ENCODE data around the gene PADI2.

Gene PADI2

GRCh38 chr1:17071794-17072193 lies 47.5 kb downstream of the PADI2 start:
- Histone ChIP-seq H4K20me1 (ENCODE audit: insufficient read depth, low read length) (no peaks in the 10 kb centered on the region), H3K27me3 (ENCODE audit: insufficient read depth, low read length) (no peaks in the 10 kb centered on the region), H3K27ac (ENCODE audit: low read depth, low read length, poor library complexity, severe bottlenecking) (no peak overlapping the region), H3K79me2 (ENCODE audit: insufficient read depth, low read length) (no peaks in the 10 kb centered on the region), H3K9me3 (ENCODE audit: low read length) (peaks cover 3% of the 10 kb centered on the region; the same call in 1 of the 2 replicates), H2AFZ (ENCODE audit: low read length) (no peak overlapping the region), H3K9ac (ENCODE audit: low read length) (no peak overlapping the region), H3K36me3 (ENCODE audit: insufficient read depth, low read length) (no peaks in the 10 kb centered on the region; the same call in 1 of the 2 replicates), H3K4me2 (ENCODE audit: low read length) (no peak overlapping the region), H3K9me2 (ENCODE audit: low read depth, low read length) (no peaks in the 10 kb centered on the region), H3F3A (ENCODE audit: insufficient read depth, low read length) (no peaks in the 10 kb centered on the region), H3K4me1 (ENCODE audit: insufficient read depth, low read length, severe bottlenecking) (no peaks in the 10 kb centered on the region), H3K4me3 (ENCODE audit: low read depth, low read length, poor library complexity, severe bottlenecking) (no peak overlapping the region)
- TF ChIP-seq CTCF (IDR thresholded peaks at IDR 0.05; ENCODE audit: low read length) (no peak), EZH2 (IDR thresholded peaks at IDR 0.05; ENCODE audit: borderline replicate concordance, low read length) (no peak)

DNA sequence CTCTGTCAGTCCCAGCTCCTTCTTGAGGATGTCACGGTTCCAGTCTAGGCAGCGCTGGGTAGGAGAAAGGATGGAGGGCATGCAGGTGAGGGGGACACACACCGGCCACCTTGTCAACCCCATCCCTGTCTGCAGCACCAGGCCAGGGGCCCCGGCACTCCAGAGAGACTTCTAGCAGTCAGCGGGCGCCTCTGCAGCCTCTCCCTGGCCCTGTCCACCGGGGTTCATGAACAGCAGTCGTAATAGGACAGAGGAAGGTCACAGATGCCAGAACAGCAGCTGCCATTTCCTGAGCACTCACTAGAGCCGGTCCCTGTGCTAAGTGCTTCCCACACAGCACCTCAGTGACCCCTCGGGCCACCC lies 49.1 kb downstream of the PADI2 start:
- H4K20me1 ChIP-seq (ENCODE audit: insufficient read depth, low read length), result no peaks in the 10 kb centered on the region
- no peaks in the 10 kb centered on the region for H3K9me2 ChIP-seq (ENCODE audit: low read depth, low read length)
- H3K27me3 ChIP-seq (ENCODE audit: insufficient read depth, low read length), result no peaks in the 10 kb centered on the region
- no peaks in the 10 kb centered on the region; the same call in 1 of the 2 replicates for H3K36me3 ChIP-seq (ENCODE audit: insufficient read depth, low read length)
- H3K79me2 ChIP-seq (ENCODE audit: insufficient read depth, low read length), result no peaks in the 10 kb centered on the region
- no peak overlapping the region for H3K4me3 ChIP-seq (ENCODE audit: low read depth, low read length, poor library complexity, severe bottlenecking)
- H3K4me1 ChIP-seq (ENCODE audit: insufficient read depth, low read length, severe bottlenecking), result no peaks in the 10 kb centered on the region
- peaks cover 5% of the 10 kb centered on the region; the same call in 1 of the 2 replicates for H3K9me3 ChIP-seq (ENCODE audit: low read length)
- no peak overlapping the region for H3K4me2 ChIP-seq (ENCODE audit: low read length)
- no peaks in the 10 kb centered on the region for H3F3A ChIP-seq (ENCODE audit: insufficient read depth, low read length)
- no peak overlapping the region for H3K9ac ChIP-seq (ENCODE audit: low read length)
- no peak overlapping the region for H3K27ac ChIP-seq (ENCODE audit: low read depth, low read length, poor library complexity, severe bottlenecking)
- no peak overlapping the region for H2AFZ ChIP-seq (ENCODE audit: low read length)
- TF ChIP-seq EZH2 (IDR thresholded peaks at IDR 0.05; ENCODE audit: borderline replicate concordance, low read length) (no peak), CTCF (IDR thresholded peaks at IDR 0.05; ENCODE audit: low read length) (no peak)

DNA sequence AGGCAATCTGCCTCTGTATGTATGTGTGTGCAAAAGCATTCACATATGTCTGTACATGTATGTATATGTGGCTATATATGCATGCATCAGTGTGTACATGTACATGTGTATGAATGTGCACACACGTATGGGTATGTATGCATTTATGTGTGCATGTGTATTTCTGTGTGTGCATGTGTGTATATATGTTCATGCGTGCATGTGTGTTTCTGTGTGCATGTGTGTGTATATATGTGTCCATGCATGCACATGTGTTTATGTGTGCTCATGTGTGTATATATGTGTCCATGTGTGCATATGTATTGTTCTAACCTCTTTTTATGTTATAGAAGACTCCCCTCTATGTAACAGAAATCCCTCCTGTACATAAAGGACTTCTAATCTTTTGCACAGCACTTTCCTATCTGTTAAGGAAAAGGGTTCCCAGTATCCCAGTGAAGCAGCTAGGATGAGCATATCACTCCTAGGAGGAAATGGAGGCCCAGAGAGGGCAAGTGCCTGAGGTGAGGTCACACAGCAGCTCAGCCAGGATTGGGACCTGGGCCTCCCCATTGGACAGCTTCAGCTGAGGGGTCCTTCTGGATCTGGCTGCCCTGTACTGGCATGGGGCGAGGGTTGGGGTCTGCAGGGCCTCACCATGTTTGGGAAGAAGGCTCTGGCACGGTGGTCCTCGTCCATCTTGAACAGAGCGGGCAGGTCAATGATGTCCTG lies 49.6 kb downstream of the PADI2 start:
- Histone ChIP-seq H3K27ac (ENCODE audit: low read depth, low read length, poor library complexity, severe bottlenecking) (no peak overlapping the region), H4K20me1 (ENCODE audit: insufficient read depth, low read length) (no peaks in the 10 kb centered on the region), H3K4me1 (ENCODE audit: insufficient read depth, low read length, severe bottlenecking) (no peaks in the 10 kb centered on the region)

More for the DNA sequence above, 49.6 kb downstream of the PADI2 start:
- Histone ChIP-seq H3K9ac (ENCODE audit: low read length) (no peak overlapping the region), H2AFZ (ENCODE audit: low read length) (no peak overlapping the region), H3K27me3 (ENCODE audit: insufficient read depth, low read length) (no peaks in the 10 kb centered on the region), H3K79me2 (ENCODE audit: insufficient read depth, low read length) (no peaks in the 10 kb centered on the region), H3K4me3 (ENCODE audit: low read depth, low read length, poor library complexity, severe bottlenecking) (no peak overlapping the region), H3F3A (ENCODE audit: insufficient read depth, low read length) (no peaks in the 10 kb centered on the region), H3K36me3 (ENCODE audit: insufficient read depth, low read length) (no peaks in the 10 kb centered on the region; the same call in 1 of the 2 replicates), H3K4me2 (ENCODE audit: low read length) (no peak overlapping the region), H3K9me3 (ENCODE audit: low read length) (0 out of 2 replicates have a peak, but pooled peaks cover 3% of the 10 kb centered on the region), H3K9me2 (ENCODE audit: low read depth, low read length) (no peaks in the 10 kb centered on the region)
- no peak for TF ChIP-seq CTCF (IDR thresholded peaks at IDR 0.05; ENCODE audit: low read length)
